Osteocyte (in vitro differentiated cells): Measurements from ENCODE around the gene RABGAP1L. TPM values are rescaled to one million over a fixed set of nuclear protein-coding genes. Genes with fewer than 3 reads are reported as not detected.

ENCODE experiments used
- DNase-seq: peaks from one replicate; pipeline ENCODE4 v3.0.0; 2021; ENCODE audit warnings: mixed read lengths; ENCODE audit not compliant: unreplicated experiment; ENCODE audit errors: extremely low spot score
- H3K27ac Mint-ChIP-seq: one replicate; pipeline ENCODE4 v1.8.0; 2021; ENCODE audit warnings: mild to moderate bottlenecking, mixed read lengths; ENCODE audit not compliant: unreplicated experiment
- H3K27me3 Mint-ChIP-seq: one replicate; pipeline ENCODE4 v1.8.0; 2021; ENCODE audit warnings: mixed read lengths; ENCODE audit not compliant: unreplicated experiment
- H3K36me3 Mint-ChIP-seq: one replicate; pipeline ENCODE4 v1.8.0; 2021; ENCODE audit warnings: mixed read lengths; ENCODE audit not compliant: unreplicated experiment
- H3K4me1 Mint-ChIP-seq: one replicate; pipeline ENCODE4 v1.8.0; 2021; ENCODE audit warnings: mixed read lengths; ENCODE audit not compliant: unreplicated experiment
- H3K4me3 Mint-ChIP-seq: one replicate; pipeline ENCODE4 v1.8.0; 2021; ENCODE audit warnings: mild to moderate bottlenecking, moderate library complexity, mixed read lengths; ENCODE audit not compliant: unreplicated experiment
- H3K9me3 Mint-ChIP-seq: one replicate; pipeline ENCODE4 v1.8.0; 2021; ENCODE audit warnings: mixed read lengths; ENCODE audit not compliant: unreplicated experiment
- total RNA-seq: library from RNA; stranded (reverse); gene quantifications from 2 replicates; pipeline ENCODE4 v1.2.1, GENCODE V29; 2021
- TF ChIP-seq, protein P1 (sequence below): fragments of 200-600 bp; sonication (generic); IDR thresholded peaks from 2 replicates; pipeline ENCODE4 v1.5.0; 2021; ENCODE audit warnings: antibody characterized with exemption, mild to moderate bottlenecking, moderate library complexity

RABGAP1L gene
- total RNA-seq, 1 donor from 2014 or later = 29.3 TPM

DNA sequence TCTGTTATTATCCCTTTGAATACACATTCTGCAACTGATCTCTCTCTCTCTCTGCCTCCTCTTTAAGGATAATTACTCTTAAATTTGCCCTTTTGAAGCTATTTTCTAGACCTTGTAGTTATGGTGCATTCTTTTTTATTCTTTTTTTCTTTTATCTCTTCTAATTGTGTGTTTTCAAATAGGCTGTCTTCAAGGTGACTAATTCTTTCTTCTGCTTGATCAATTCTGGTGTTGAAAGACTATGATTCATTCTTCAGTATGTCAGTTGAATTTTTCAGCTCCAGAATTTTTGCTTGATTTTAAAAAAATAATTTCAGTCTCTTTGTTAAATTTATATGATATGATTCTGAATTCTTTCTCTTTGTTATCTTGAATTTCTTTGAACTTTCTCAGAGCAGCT is 192.8 kb downstream of the RABGAP1L start:
- H3K4me3 Mint-ChIP-seq = no peak overlapping the region
- no peaks in the 10 kb centered on the region for H3K27me3 Mint-ChIP-seq
- no peaks in the 10 kb centered on the region for H3K4me1 Mint-ChIP-seq
- no peak overlapping the region for H3K27ac Mint-ChIP-seq
- TF ChIP-seq, protein P1, sequence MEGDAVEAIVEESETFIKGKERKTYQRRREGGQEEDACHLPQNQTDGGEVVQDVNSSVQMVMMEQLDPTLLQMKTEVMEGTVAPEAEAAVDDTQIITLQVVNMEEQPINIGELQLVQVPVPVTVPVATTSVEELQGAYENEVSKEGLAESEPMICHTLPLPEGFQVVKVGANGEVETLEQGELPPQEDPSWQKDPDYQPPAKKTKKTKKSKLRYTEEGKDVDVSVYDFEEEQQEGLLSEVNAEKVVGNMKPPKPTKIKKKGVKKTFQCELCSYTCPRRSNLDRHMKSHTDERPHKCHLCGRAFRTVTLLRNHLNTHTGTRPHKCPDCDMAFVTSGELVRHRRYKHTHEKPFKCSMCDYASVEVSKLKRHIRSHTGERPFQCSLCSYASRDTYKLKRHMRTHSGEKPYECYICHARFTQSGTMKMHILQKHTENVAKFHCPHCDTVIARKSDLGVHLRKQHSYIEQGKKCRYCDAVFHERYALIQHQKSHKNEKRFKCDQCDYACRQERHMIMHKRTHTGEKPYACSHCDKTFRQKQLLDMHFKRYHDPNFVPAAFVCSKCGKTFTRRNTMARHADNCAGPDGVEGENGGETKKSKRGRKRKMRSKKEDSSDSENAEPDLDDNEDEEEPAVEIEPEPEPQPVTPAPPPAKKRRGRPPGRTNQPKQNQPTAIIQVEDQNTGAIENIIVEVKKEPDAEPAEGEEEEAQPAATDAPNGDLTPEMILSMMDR = no peak
- DNase-seq = no peak
- H3K36me3 Mint-ChIP-seq = no peaks in the 10 kb centered on the region
- H3K9me3 Mint-ChIP-seq = peaks cover 6% of the 10 kb centered on the region

DNA sequence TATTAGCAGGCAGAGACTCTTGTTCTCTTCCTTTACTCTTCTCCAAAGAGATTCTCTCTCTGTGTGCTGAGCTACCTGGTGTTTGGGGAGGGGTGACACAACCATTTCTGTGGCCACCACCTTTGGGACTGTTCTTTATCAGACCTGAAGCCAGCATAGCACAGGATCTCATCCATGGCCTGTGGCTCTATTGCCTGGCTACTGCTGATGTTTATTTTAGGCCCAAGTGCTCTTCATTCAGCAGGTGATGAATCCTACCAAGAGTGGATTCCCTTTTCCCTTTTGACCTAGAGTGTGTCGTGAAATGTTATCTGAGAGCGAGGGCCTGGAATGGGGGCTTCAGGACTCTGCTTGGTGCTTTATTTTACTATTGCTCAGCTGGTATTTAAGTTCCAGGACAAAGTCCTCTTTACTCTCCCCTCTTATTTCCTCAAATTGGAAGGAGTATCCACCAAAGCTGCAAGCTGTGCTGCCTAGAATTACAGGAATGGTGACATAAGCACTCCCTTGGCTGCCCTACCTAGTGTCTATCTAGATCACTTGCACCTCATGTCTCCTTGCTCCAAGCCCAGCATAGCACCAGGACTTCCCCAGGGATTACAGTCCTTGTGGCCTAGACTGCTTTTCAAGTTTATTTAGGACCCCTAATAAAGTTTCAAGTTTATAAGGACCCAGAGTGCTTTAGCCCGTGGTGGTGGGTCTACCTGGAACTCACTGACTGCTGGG is 193.7 kb downstream of the RABGAP1L start:
- no peaks in the 10 kb centered on the region for H3K27me3 Mint-ChIP-seq
- no peaks in the 10 kb centered on the region for H3K4me1 Mint-ChIP-seq
- H3K36me3 Mint-ChIP-seq = no peaks in the 10 kb centered on the region
- H3K27ac Mint-ChIP-seq = no peak overlapping the region
- peaks cover under 1% of the 10 kb centered on the region for H3K9me3 Mint-ChIP-seq
- no peak overlapping the region for H3K4me3 Mint-ChIP-seq
- DNase-seq = no peak
- TF ChIP-seq, protein P1 = no peak

- H3K36me3 Mint-ChIP-seq = peaks cover 2% of the 10 kb centered on the region
- H3K9me3 Mint-ChIP-seq = peaks cover 8% of the 10 kb centered on the region
- TF ChIP-seq, protein P1 = no peak
- H3K27ac Mint-ChIP-seq = no peak overlapping the region
- DNase-seq = no peak
- no peaks in the 10 kb centered on the region for H3K4me1 Mint-ChIP-seq
- no peaks in the 10 kb centered on the region for H3K27me3 Mint-ChIP-seq
- H3K4me3 Mint-ChIP-seq = no peak overlapping the region
These were observed 199.0 kb downstream of the RABGAP1L start for GRCh38 chr1:174358344-174358743.

- no peak overlapping the region for H3K4me3 Mint-ChIP-seq
- peaks cover 2% of the 10 kb centered on the region for H3K36me3 Mint-ChIP-seq
- H3K9me3 Mint-ChIP-seq = peaks cover 11% of the 10 kb centered on the region
- no peaks in the 10 kb centered on the region for H3K27me3 Mint-ChIP-seq
- no peaks in the 10 kb centered on the region for H3K4me1 Mint-ChIP-seq
- TF ChIP-seq, protein P1 = no peak
- no peak for DNase-seq
- no peak overlapping the region for H3K27ac Mint-ChIP-seq
These were observed 199.6 kb downstream of the RABGAP1L start for GRCh38 chr1:174358786-174359453.

- no peak overlapping the region for H3K4me3 Mint-ChIP-seq
- H3K9me3 Mint-ChIP-seq = peaks cover 11% of the 10 kb centered on the region
- DNase-seq = no peak
- TF ChIP-seq, protein P1 = no peak
- H3K4me1 Mint-ChIP-seq = no peaks in the 10 kb centered on the region
- H3K27ac Mint-ChIP-seq = no peak overlapping the region
- no peaks in the 10 kb centered on the region for H3K27me3 Mint-ChIP-seq
- peaks cover 2% of the 10 kb centered on the region for H3K36me3 Mint-ChIP-seq
These were observed 200.1 kb downstream of the RABGAP1L start for GRCh38 chr1:174359454-174359805.
